SK-N-MC (cell line): Measurements from ENCODE around the gene KIAA0040.

ENCODE experiments used
- DNase-seq: peaks from one replicate; pipeline ENCODE4 v3.0.0-alpha.2; 2011; ENCODE audit warnings: low read depth, low spot score
- H3K27ac ChIP-seq: fragments of 200-600 bp; sonication (generic); 2 replicates; pipeline ENCODE4 v1.5.1; 2016; ENCODE audit warnings: mixed run types
- H3K36me3 ChIP-seq: fragments of 200-600 bp; sonication (generic); 2 replicates; pipeline ENCODE4 v1.6.1; 2017; ENCODE audit warnings: antibody characterized with exemption, low read length, mixed read lengths; ENCODE audit not compliant: insufficient read depth
- H3K4me3 ChIP-seq: fragments of 200-600 bp; sonication (generic); 2 replicates; pipeline ENCODE4 v1.5.1; 2016
- H3K9ac ChIP-seq: fragments of 200-600 bp; sonication (generic); 2 replicates; pipeline ENCODE4 v1.8.0; 2017; ENCODE audit warnings: mixed run types, mixed read lengths; ENCODE audit not compliant: insufficient read length
- H3K9me3 ChIP-seq: fragments of 200-600 bp; sonication (generic); 2 replicates; pipeline ENCODE4 v1.6.1; 2017; ENCODE audit warnings: low read depth, mild to moderate bottlenecking, antibody characterized with exemption, low read length, moderate library complexity, mixed read lengths
- EZH2 ChIP-seq: fragments of 200-600 bp; sonication (generic); IDR thresholded peaks from one replicate; pipeline ENCODE4 v1.6.1; 2017; ENCODE audit warnings: antibody characterized with exemption
- FOXP2 ChIP-seq: optimal IDR thresholded peaks from 2 replicates; pipeline ENCODE3; 2011; ENCODE audit warnings: mild to moderate bottlenecking, moderate library complexity; ENCODE audit not compliant: insufficient read depth; ENCODE audit errors: extremely low read length, control extremely low read depth
- POLR2AphosphoS5 ChIP-seq: IDR thresholded peaks from 2 replicates; pipeline ENCODE4 v1.6.1; 2012; ENCODE audit warnings: mild to moderate bottlenecking, low read depth, low read length, borderline replicate concordance

KIAA0040 gene

DNA sequence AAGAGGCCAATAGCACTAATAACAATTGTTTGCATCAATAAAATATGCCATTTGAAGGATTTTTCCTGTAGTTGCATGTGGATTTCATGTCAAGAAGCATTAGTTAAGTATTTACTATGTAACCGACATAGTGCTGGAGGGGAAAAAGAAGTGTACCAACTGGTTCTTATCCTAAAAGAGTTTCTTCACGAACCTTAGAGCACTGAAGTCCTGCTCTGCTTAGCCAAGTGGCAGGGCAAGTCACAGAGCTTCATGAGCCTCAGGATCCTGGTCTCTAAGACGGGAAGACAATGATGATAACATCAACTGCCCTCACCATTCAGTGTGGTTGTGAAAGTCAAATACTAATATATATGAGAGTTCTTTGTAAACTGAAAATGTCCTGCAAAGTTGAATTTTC lies 14.1 kb downstream of the KIAA0040 start:
- TF ChIP-seq EZH2 (no peak), FOXP2 (no peak), POLR2AphosphoS5 (no peak)

DNA sequence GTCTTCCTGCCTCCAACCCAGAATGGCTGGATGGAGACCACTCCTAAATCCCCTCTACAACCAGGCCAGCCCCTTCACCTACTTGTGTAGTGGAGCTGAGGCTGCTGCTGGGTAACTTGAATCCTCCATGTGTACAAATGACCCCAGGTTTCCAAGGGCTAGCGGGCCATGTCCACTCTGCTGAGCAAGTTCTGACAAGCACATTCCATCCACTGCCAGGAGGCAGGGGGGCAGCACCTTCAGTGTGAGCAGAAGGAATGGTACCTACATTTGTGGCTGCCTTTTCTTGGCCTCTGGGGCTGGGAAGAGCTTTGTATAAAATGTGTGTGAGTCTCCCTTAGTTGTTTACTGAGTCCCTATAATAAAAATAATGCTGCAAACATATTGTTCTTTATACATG lies 14.5 kb downstream of the KIAA0040 start:
- DNase-seq, result no peak
- H3K4me3 ChIP-seq, result no peak overlapping the region
- no peak overlapping the region for H3K9ac ChIP-seq
- H3K27ac ChIP-seq, result no peak overlapping the region
- no peaks in the 10 kb centered on the region for H3K36me3 ChIP-seq
- H3K9me3 ChIP-seq, result no peaks in the 10 kb centered on the region
- no peak for TF ChIP-seq FOXP2
- no peak for TF ChIP-seq POLR2AphosphoS5

More for the DNA sequence above, 14.1 kb downstream of the KIAA0040 start:
- H3K4me3 ChIP-seq, result no peak overlapping the region
- H3K9ac ChIP-seq, result no peak overlapping the region
- no peak overlapping the region for H3K27ac ChIP-seq
- no peaks in the 10 kb centered on the region for H3K36me3 ChIP-seq
- no peaks in the 10 kb centered on the region for H3K9me3 ChIP-seq
- no peak for DNase-seq

DNA sequence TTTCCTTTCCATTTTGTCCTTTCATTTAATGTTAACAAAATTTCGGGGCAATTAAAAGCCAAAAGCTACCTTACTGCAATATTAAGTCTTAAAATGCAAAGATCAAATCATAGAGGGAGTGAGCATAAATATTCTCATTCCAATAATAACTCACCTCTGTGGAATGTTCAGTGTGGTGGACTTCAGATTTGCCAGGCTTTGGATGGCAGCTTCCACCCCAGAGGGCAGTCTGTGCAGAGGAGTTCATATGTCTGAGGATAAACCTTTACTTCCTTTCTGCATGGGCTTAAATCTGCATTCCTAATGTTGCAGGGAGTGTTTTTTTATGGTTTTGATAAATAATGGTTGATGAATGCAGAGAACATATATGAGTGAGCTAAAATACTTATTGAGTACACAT lies 16.3 kb downstream of the KIAA0040 start:
- no peak overlapping the region for H3K9ac ChIP-seq
- no peak overlapping the region for H3K4me3 ChIP-seq
- no peaks in the 10 kb centered on the region for H3K36me3 ChIP-seq
- H3K9me3 ChIP-seq, result no peaks in the 10 kb centered on the region
- TF ChIP-seq EZH2 (no peak), POLR2AphosphoS5 (no peak), FOXP2 (no peak)
- no peak for DNase-seq
- H3K27ac ChIP-seq, result no peak overlapping the region

DNA sequence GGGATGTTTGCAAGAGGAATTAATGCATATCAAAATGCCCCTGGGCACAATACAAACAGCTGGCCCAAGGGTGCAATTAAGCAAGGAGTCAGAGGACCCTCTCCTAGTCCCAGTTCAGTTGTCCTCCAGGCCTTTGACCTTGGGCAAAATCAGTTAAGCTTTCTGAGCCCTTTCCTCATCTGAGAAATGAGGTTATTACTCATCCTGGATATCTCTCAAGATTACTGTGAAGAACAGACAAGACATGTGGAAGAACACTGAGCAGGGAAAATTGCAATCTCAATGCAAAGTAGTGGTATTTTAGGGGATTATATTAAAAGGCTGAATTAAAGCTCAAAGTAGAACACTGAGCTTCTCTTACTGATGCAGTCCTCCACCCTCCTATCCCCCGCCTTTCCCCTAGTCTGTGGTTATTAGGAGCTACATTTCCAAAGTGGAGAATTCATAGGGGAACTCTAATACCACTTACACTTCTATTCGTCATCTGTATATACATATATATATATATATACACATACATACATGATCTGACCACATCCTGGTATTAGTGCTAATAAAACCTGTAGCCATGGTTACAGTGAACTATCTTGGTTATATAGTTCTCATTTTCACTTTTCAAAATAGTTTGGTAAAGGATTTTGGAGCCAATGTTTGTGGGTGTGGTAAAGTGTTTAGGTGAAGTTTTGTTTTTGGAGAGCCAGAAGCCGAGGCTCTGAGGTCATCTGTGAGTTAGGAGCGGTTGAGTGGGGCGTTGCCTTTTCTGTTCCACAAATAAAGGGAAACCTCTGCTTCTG lies 18.1 kb downstream of the KIAA0040 start:
- DNase-seq, result no peak

DNA sequence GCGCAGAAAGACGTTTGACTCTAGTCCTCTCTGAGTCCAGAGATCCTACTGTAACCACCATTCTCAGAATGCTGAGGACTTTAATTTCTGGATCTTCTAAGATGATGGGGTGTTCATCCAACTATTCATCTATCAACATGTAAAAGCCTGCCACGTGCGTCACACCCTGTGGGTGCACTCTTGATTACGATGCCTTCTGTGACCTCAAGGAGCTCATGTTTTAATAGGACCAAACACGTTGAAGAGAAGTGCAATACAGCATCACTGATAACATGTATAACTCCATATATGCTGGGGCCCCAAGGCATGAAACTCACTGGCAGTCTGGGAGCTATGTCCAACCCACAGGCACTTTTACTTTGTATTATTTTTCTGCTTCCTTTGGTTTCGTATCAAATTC lies 19.0 kb downstream of the KIAA0040 start:
- no peak for DNase-seq
- TF ChIP-seq POLR2AphosphoS5 (no peak), EZH2 (no peak), FOXP2 (no peak)
- Histone ChIP-seq H3K9me3 (no peaks in the 10 kb centered on the region), H3K9ac (no peak overlapping the region), H3K4me3 (no peak overlapping the region), H3K27ac (no peak overlapping the region), H3K36me3 (no peaks in the 10 kb centered on the region)

More for the DNA sequence above, 18.1 kb downstream of the KIAA0040 start:
- Histone ChIP-seq H3K27ac (no peak overlapping the region), H3K36me3 (no peaks in the 10 kb centered on the region), H3K9me3 (no peaks in the 10 kb centered on the region), H3K9ac (no peak overlapping the region), H3K4me3 (no peak overlapping the region)
- TF ChIP-seq FOXP2, result no peak
- no peak for TF ChIP-seq POLR2AphosphoS5
- no peak for TF ChIP-seq EZH2

DNA sequence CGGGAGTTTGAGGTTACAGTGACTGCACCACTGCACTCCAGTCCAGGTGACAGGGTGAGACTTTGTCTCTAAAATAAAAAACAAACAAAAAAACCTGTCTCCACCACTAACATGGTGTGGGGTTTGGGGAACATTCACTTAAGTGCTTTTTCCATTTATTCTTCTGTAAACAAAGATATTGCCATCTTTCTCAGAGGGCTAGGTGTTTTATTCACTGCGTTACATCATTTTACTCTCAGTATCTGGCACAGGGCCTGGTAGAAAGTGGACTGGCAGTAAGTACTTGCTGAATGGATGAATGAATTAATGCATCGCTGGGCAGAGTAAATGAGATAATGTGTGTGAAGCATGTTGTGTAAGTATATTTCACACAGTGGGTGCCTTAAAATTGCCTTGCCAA lies 20.1 kb downstream of the KIAA0040 start:
- no peak overlapping the region for H3K4me3 ChIP-seq
- no peaks in the 10 kb centered on the region for H3K36me3 ChIP-seq
- TF ChIP-seq POLR2AphosphoS5 (no peak), FOXP2 (no peak), EZH2 (no peak)
- H3K27ac ChIP-seq, result no peak overlapping the region
- DNase-seq, result no peak
- H3K9me3 ChIP-seq, result no peaks in the 10 kb centered on the region
- no peak overlapping the region for H3K9ac ChIP-seq

DNA sequence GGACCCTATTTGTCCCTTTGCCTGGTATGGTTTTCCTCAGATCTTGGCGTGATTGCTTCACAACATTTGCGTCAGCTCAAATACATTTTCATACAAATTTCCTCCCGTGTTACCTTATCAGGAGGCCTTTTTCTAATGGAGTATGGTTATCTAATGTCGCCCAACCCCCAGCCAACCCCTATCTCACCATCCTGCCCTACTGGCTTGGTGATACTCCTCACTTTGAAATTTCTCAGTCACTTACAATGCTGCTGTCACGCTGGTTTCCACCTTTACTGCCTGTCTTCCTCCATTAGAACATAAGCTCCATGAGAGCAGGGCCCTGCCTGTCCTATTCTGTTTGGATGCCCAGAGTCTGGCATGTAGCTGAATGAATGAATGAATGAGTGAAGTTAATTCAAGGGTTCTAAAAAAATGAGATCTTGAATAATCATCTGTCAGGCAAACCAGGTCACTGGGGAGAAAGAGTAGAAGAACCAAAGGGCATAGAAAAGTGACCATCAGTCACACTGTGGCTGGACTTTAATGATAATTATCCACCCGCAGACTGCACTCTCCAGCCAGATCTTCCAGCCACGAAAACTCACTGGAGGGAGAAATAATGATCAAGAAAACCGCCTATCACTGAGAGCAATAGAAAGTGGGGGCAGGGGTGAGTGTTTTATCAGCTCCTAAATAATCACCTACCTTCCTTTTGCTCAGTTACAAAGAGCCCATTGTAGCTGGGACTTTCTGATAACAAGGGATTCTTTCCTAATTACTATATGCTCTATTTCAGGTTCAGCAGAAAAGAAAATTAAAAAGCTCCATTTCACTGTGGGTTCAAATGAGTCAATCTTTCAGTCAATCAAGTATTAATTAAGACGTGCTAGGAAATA lies 21.3 kb downstream of the KIAA0040 start:
- Histone ChIP-seq H3K27ac (no peak overlapping the region), H3K4me3 (no peak overlapping the region), H3K9me3 (no peaks in the 10 kb centered on the region), H3K36me3 (no peaks in the 10 kb centered on the region), H3K9ac (no peak overlapping the region)
- DNase-seq, result no peak
- TF ChIP-seq EZH2 (no peak), FOXP2 (no peak), POLR2AphosphoS5 (no peak)

DNA sequence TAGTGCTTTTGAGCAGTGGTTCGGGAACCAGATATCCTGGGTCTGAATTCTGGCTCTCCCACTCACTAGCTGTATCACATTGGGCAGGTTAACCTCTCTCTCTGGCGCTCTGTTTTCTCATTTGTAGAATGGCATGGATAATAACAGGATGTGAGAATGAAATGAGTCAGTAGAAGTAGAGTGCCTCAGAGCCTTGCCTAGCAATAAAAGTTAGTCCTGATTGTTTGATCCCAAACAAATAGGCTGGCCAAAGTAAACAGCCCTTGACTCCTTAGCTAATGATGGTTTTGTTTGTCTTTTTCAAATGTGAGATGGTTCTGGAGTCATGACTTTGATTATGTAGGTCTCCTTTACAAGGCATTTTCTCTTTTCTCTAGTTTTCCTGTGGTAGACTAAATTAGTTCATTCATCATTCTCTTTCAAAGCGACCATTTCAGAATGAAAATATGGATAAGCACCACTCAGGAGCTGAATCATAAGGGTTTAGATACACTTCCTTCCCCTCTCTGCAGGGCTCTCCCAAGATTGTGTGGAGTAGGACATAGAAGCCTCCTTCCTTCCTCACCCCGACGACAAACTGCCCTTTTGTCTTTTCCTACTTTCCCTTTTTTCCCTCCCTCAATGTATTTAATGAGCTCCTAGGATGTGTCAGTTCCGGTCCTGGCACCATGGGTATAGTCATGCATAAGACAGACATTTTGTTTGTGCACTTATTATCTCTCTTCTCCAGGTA lies 23.1 kb downstream of the KIAA0040 start:
- TF ChIP-seq FOXP2, result no peak
- no peak for TF ChIP-seq EZH2
- no peak for TF ChIP-seq POLR2AphosphoS5
- Histone ChIP-seq H3K9ac (no peak overlapping the region), H3K36me3 (no peaks in the 10 kb centered on the region), H3K4me3 (no peak overlapping the region), H3K27ac (no peak overlapping the region), H3K9me3 (no peaks in the 10 kb centered on the region)
- DNase-seq, result no peak
